Tibial artery (tissue), 4 donors: ENCODE measurements around the gene ATG16L2.
A peak's percentile ranks its signal among the peaks of the same experiment; 100 is the strongest.

Experiments used
- DNase-seq, 2 donors: peaks; one replicate each; pipeline ENCODE4 v3.0.0-alpha.2; 2019
- H3K27ac ChIP-seq, 2 donors: fragments of 200-600 bp; sonication (generic) in 1 of 2; 1 replicate in 1 of 2; 2 replicates in 1 of 2; pipeline ENCODE4 v1.5.1; 2018 to 2019; ENCODE audit warnings: mild to moderate bottlenecking in 1 of 2
- H3K27me3 ChIP-seq, 2 donors: fragments of 200-600 bp; sonication (generic) in 1 of 2; one replicate each; pipeline versions ENCODE4 v1.5.1 to v1.6.0; 2016 to 2019
- H3K36me3 ChIP-seq, 3 donors: fragments of 200-600 bp; sonication (generic) in 2 of 3; one replicate each; pipeline ENCODE4 v1.5.1; 2016 to 2019; ENCODE audit warnings: mild to moderate bottlenecking in 2 of 3
- H3K4me1 ChIP-seq, 4 donors: fragments of 200-600 bp; sonication (generic) in 2 of 4; 1 replicate in 3 of 4; 2 replicates in 1 of 4; pipeline ENCODE4 v1.5.1; 2016 to 2019
- H3K4me3 ChIP-seq, 2 donors: fragments of 200-600 bp; sonication (generic) in 1 of 2; 1 replicate in 1 of 2; 2 replicates in 1 of 2; pipeline ENCODE4 v1.5.1; 2018 to 2019; ENCODE audit warnings: mild to moderate bottlenecking in 2 of 2
- H3K9me3 ChIP-seq, 3 donors: fragments of 200-600 bp; sonication (generic) in 1 of 3; one replicate each; pipeline ENCODE4 v1.5.1; 2016 to 2019
- intact Hi-C: fragments of 100-400 bp; cut with DNase I; formaldehyde crosslinking; loops from one replicate; pipeline ENCODE4 v1.15.0; 2023; ENCODE audit warnings: low total_unique reads
- TF ChIP-seq, protein P1 (sequence below), 2 experiments: fragments of 200-600 bp in 1 of 2; fragments of 450-650 bp in 1 of 2; IDR thresholded peaks; one replicate each; pipeline ENCODE4 v1.5.1; 2017 to 2019; ENCODE audit warnings: antibody characterized with exemption in 2 of 2, mild to moderate bottlenecking in 1 of 2, moderate library complexity in 1 of 2

ATG16L2 gene

GRCh38 chr11:72817966-72818365 lies 3.8 kb downstream of the ATG16L2 start:
- Histone ChIP-seq H3K9me3 (no peaks in the 10 kb centered on the region), H3K36me3 (peaks cover 0 to 23% (median 0%) of the 10 kb centered on the region in 3 donors), H3K27ac (no peak overlapping the region), H3K27me3 (no peaks in the 10 kb centered on the region), H3K4me1 (peaks cover 0 to 54% (median 36%) of the 10 kb centered on the region in 4 donors), H3K4me3 (no peak overlapping the region)
- TF ChIP-seq, protein P1, sequence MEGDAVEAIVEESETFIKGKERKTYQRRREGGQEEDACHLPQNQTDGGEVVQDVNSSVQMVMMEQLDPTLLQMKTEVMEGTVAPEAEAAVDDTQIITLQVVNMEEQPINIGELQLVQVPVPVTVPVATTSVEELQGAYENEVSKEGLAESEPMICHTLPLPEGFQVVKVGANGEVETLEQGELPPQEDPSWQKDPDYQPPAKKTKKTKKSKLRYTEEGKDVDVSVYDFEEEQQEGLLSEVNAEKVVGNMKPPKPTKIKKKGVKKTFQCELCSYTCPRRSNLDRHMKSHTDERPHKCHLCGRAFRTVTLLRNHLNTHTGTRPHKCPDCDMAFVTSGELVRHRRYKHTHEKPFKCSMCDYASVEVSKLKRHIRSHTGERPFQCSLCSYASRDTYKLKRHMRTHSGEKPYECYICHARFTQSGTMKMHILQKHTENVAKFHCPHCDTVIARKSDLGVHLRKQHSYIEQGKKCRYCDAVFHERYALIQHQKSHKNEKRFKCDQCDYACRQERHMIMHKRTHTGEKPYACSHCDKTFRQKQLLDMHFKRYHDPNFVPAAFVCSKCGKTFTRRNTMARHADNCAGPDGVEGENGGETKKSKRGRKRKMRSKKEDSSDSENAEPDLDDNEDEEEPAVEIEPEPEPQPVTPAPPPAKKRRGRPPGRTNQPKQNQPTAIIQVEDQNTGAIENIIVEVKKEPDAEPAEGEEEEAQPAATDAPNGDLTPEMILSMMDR (IDR thresholded peaks at IDR 0.05), result no peak
- no peak for DNase-seq
- intact Hi-C loops, result no loop called here

- H3K9me3 ChIP-seq, result no peaks in the 10 kb centered on the region
- no peak overlapping the region for H3K27ac ChIP-seq
- peaks cover 0 to 46% (median 30%) of the 10 kb centered on the region in 4 donors for H3K4me1 ChIP-seq
- DNase-seq, result no peak
- H3K27me3 ChIP-seq, result no peaks in the 10 kb centered on the region
- TF ChIP-seq, protein P1 (IDR thresholded peaks at IDR 0.05), result no peak
- peaks cover 0 to 23% (median 0%) of the 10 kb centered on the region in 3 donors for H3K36me3 ChIP-seq
- intact Hi-C loops, result no loop called here
- no peak overlapping the region for H3K4me3 ChIP-seq
Observed at GRCh38 chr11:72818971-72819370, 4.8 kb downstream of the ATG16L2 start.

GRCh38 chr11:72820439-72821139 lies 6.4 kb downstream of the ATG16L2 start:
- intact Hi-C loops, result no loop called here

DNA sequence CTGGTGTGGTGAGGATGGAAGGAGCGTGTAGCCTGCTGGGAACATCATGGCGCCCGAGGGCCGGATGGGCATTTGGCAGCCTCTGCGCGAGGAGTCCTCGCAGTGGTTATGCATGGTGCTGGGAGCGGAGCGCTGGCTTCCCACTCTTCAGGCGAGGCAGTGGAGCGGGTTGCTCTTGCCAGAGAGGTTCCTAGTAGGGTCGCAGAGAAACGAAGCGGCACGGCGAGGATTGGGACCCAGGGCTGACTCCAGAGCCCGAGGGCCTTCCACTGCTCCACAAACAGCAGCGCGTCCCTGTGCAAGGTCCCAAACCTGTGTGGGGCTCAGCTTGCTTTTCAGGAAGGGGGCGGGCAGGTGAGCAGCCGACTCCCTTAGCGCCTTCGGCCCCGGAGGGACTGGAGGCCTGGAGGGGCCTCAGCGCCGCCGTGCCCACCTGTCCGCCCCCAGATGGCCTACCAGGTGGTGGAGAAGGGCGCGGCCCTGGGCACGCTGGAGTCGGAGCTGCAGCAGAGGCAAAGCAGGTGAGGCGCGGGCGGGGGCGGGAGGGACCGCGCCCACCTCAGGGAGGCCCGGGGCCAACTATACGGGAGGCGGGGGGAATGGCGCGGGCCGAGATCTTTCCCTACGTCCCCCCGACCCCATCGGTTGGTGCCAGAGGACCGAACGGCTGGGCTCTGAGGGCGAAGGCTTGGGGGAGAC lies 7.2 kb downstream of the ATG16L2 start:
- H3K9me3 ChIP-seq, result no peaks in the 10 kb centered on the region

More at GRCh38 chr11:72820439-72821139, 6.4 kb downstream of the ATG16L2 start:
- no peak overlapping the region for H3K4me3 ChIP-seq
- H3K9me3 ChIP-seq, result no peaks in the 10 kb centered on the region
- DNase-seq, result no peak
- H3K27ac ChIP-seq, result peak overlapping the region in 1 of 2 donors; percentile 86
- H3K36me3 ChIP-seq, result peaks cover 0 to 23% (median 0%) of the 10 kb centered on the region in 3 donors
- H3K27me3 ChIP-seq, result no peaks in the 10 kb centered on the region
- TF ChIP-seq, protein P1 (IDR thresholded peaks at IDR 0.05), result no peak
- H3K4me1 ChIP-seq, result peaks cover 0 to 35% (median 22%) of the 10 kb centered on the region in 4 donors

GRCh38 chr11:72821920-72822799 lies 7.9 kb downstream of the ATG16L2 start:
- Histone ChIP-seq H3K4me1 (peaks cover 0 to 22% (median 12%) of the 10 kb centered on the region in 4 donors), H3K9me3 (no peaks in the 10 kb centered on the region), H3K27ac (peak overlapping the region; percentile 75 to 86), H3K27me3 (no peaks in the 10 kb centered on the region), H3K36me3 (peaks cover 0 to 23% (median 4%) of the 10 kb centered on the region in 3 donors), H3K4me3 (peak overlapping the region; percentile 53 to 61)
- DNase-seq, result peak; percentile 73 to 93
- TF ChIP-seq, protein P1 (IDR thresholded peaks at IDR 0.05), result peak; percentile 10 to 40
- intact Hi-C loops, result no loop called here

More for the DNA sequence above, 7.2 kb downstream of the ATG16L2 start:
- intact Hi-C loops, result no loop called here
- peak overlapping the region; percentile 53 to 61 for H3K4me3 ChIP-seq
- TF ChIP-seq, protein P1 (IDR thresholded peaks at IDR 0.05), result no peak
- H3K27ac ChIP-seq, result peak overlapping the region; percentile 75 to 86
- no peaks in the 10 kb centered on the region for H3K27me3 ChIP-seq
- H3K4me1 ChIP-seq, result peaks cover 0 to 28% (median 17%) of the 10 kb centered on the region in 4 donors
- DNase-seq, result no peak
- H3K36me3 ChIP-seq, result peaks cover 0 to 23% (median 1%) of the 10 kb centered on the region in 3 donors
